ENCODE data around the gene ITM2C.

ITM2C gene

DNA sequence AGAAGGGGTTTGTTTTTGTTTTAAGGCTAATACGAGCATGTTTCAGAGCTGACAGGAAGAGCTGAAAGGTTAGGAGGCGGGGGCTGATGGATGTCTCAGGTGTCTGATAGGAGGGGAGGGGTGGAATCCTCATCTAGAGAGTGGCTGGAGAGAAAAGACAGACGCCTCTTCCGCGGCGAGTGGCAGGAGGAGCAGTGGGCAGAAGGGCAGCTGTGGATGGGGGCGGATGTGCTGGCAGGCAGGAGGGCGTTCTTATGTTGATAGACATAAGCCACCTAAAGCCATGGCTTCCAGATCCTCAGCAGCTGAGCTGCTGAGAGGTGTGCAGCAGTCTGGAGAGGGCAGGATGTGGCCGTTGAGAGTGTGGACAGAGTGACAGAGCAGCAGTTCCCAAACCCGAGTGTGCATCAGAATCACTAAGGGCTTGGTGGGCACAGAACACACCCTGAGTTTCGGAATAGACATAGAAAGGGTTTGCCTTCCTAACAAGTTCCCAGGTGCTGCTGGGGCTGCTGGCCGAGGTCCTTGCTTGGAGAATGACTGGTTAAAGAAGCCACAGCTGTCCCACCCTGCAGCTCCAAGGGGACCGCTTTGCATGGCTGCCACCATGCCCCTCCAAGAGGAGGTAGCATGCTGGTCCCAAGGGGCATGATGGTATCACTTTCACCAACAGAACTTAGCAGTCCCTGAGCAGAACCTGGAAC, 3.0 kb upstream of the ITM2C start:
- DNase-seq (ENCODE audit: low read depth in 1 of 2, low spot score in 1 of 2), result no peak
- H3K27me3 ChIP-seq (ENCODE audit: insufficient read depth, poor library complexity, severe bottlenecking), result no peaks in the 10 kb centered on the region
- TF ChIP-seq, protein P1, sequence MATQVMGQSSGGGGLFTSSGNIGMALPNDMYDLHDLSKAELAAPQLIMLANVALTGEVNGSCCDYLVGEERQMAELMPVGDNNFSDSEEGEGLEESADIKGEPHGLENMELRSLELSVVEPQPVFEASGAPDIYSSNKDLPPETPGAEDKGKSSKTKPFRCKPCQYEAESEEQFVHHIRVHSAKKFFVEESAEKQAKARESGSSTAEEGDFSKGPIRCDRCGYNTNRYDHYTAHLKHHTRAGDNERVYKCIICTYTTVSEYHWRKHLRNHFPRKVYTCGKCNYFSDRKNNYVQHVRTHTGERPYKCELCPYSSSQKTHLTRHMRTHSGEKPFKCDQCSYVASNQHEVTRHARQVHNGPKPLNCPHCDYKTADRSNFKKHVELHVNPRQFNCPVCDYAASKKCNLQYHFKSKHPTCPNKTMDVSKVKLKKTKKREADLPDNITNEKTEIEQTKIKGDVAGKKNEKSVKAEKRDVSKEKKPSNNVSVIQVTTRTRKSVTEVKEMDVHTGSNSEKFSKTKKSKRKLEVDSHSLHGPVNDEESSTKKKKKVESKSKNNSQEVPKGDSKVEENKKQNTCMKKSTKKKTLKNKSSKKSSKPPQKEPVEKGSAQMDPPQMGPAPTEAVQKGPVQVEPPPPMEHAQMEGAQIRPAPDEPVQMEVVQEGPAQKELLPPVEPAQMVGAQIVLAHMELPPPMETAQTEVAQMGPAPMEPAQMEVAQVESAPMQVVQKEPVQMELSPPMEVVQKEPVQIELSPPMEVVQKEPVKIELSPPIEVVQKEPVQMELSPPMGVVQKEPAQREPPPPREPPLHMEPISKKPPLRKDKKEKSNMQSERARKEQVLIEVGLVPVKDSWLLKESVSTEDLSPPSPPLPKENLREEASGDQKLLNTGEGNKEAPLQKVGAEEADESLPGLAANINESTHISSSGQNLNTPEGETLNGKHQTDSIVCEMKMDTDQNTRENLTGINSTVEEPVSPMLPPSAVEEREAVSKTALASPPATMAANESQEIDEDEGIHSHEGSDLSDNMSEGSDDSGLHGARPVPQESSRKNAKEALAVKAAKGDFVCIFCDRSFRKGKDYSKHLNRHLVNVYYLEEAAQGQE (IDR thresholded peaks at IDR 0.05; ENCODE audit: insufficient replicate concordance, low read depth), result peak; percentile 46
- TF ChIP-seq SPI1 (IDR thresholded peaks at IDR 0.05; ENCODE audit: borderline replicate concordance, low read depth), result no peak
- no peak overlapping the region for H3K27ac ChIP-seq (replicated peaks)
- no peak overlapping the region for H3K4me3 ChIP-seq (replicated peaks; ENCODE audit: insufficient read depth, low read length)

- no peak overlapping the region for H3K4me3 ChIP-seq (replicated peaks; ENCODE audit: insufficient read depth, low read length)
- TF ChIP-seq, protein P2, sequence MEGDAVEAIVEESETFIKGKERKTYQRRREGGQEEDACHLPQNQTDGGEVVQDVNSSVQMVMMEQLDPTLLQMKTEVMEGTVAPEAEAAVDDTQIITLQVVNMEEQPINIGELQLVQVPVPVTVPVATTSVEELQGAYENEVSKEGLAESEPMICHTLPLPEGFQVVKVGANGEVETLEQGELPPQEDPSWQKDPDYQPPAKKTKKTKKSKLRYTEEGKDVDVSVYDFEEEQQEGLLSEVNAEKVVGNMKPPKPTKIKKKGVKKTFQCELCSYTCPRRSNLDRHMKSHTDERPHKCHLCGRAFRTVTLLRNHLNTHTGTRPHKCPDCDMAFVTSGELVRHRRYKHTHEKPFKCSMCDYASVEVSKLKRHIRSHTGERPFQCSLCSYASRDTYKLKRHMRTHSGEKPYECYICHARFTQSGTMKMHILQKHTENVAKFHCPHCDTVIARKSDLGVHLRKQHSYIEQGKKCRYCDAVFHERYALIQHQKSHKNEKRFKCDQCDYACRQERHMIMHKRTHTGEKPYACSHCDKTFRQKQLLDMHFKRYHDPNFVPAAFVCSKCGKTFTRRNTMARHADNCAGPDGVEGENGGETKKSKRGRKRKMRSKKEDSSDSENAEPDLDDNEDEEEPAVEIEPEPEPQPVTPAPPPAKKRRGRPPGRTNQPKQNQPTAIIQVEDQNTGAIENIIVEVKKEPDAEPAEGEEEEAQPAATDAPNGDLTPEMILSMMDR (IDR thresholded peaks at IDR 0.05; ENCODE audit: insufficient read depth, low read length), result no peak
- TF ChIP-seq, protein P1 (IDR thresholded peaks at IDR 0.05; ENCODE audit: insufficient replicate concordance, low read depth), result no peak
- TF ChIP-seq GABPA (IDR thresholded peaks at IDR 0.05; ENCODE audit: low read depth), result no peak
- TF ChIP-seq SPI1 (IDR thresholded peaks at IDR 0.05; ENCODE audit: borderline replicate concordance, low read depth), result no peak
- TF ChIP-seq POLR2AphosphoS5 (IDR thresholded peaks at IDR 0.05; ENCODE audit: low read depth), result no peak
- H3K27me3 ChIP-seq (ENCODE audit: insufficient read depth, poor library complexity, severe bottlenecking), result no peaks in the 10 kb centered on the region
- no peak overlapping the region for H3K27ac ChIP-seq (replicated peaks)
- no peak for DNase-seq (ENCODE audit: low read depth in 1 of 2, low spot score in 1 of 2)
Observed at GRCh38 chr2:230862292-230862691, 2.5 kb upstream of the ITM2C start.

DNA sequence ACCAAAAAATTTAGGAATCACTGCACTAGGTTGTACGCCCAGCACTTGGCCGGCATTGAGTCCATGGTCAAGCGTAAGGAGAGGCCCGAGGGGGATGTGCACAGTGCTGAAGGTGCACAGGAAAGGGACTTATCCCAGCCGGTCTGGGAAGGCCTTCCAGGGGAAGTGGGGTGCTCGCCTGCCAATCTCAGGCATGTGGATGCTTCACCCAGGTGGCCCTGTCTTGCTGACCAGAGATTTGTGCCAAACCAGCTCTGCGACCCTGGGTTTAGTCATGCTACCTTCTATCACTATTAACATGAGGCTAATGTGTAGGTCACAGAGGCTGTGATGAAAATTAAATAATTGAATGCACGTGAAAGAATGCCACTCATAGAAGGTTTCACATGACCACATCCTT, 1.7 kb upstream of the ITM2C start:
- H3K4me3 ChIP-seq (replicated peaks; ENCODE audit: insufficient read depth, low read length), result no peak overlapping the region
- no peak for DNase-seq (ENCODE audit: low read depth in 1 of 2, low spot score in 1 of 2)
- TF ChIP-seq, protein P1 (IDR thresholded peaks at IDR 0.05; ENCODE audit: insufficient replicate concordance, low read depth), result no peak
- no peak for TF ChIP-seq GABPA (IDR thresholded peaks at IDR 0.05; ENCODE audit: low read depth)
- TF ChIP-seq, protein P2 (IDR thresholded peaks at IDR 0.05; ENCODE audit: insufficient read depth, low read length), result no peak
- TF ChIP-seq SPI1 (IDR thresholded peaks at IDR 0.05; ENCODE audit: borderline replicate concordance, low read depth), result no peak
- no peak for TF ChIP-seq POLR2AphosphoS5 (IDR thresholded peaks at IDR 0.05; ENCODE audit: low read depth)
- no peak overlapping the region for H3K27ac ChIP-seq (replicated peaks)
- no peaks in the 10 kb centered on the region for H3K27me3 ChIP-seq (ENCODE audit: insufficient read depth, poor library complexity, severe bottlenecking)
